ENCODE measurements around the gene S100A11.

DNA sequence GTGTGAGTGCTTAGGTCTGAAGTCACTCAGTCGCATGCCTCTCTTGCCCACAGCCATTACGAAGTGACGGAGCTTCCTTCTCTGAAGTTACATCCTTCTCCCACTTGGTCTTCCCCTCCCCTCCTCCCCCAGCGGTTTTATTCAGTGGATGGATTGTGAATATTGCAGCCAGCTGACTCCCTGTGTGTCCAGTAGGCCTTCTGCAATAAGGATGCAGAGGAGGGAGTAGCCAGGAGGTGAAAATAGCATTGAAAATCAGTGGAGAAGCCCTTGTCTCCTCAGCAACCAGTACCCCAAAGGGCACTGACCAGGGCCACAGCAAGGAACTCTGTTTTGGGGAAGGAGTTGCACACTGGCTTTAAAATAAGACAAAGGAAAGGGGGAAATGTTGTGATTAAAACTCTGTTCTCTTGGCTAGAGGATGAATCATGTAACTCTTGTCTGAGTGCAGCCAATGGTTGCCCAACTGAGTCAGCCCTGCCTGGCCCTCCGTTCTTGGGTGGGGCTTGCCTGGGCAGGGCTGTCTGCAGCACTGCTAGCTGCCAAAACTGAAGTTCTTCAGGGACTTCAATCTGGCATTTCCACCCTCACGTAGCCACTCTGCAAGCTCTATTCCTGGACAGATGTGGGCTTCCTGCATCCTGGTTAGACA is 47.5 kb downstream of the S100A11 start:
- TF ChIP-seq POLR2AphosphoS5 (IDR thresholded peaks at IDR 0.05; ENCODE audit: low read depth, low read length): no peak
- TF ChIP-seq POLR2A (IDR thresholded peaks at IDR 0.05; ENCODE audit: low read depth, low read length): no peak
- no peak for TF ChIP-seq TAF1 (IDR thresholded peaks at IDR 0.05; ENCODE audit: borderline replicate concordance, low read depth, low read length)

All from GM12892 (cell line).